Kidney capillary endothelial cell (primary cell): ENCODE results near the gene KLHL7.
"Not testable (repeated sequence)": the region's sequence is repeated elsewhere in the genome, so short reads cannot be mapped to it uniquely, and the experiment has no call there.

ENCODE experiments used
- DNase-seq: peaks from one replicate; pipeline ENCODE4 v3.0.0-alpha.2; 2018; ENCODE audit warnings: low spot score

The KLHL7 gene

GRCh38 chr7:23107781-23108180 lies 2.2 kb downstream of the KLHL7 start:
- DNase-seq: no peak

- DNase-seq: no peak
Measured at GRCh38 chr7:23108995-23109394, 3.4 kb downstream of the KLHL7 start.

- DNase-seq: no peak
Measured at GRCh38 chr7:23109470-23109869, 3.9 kb downstream of the KLHL7 start.

GRCh38 chr7:23114896-23115295 lies 9.3 kb downstream of the KLHL7 start:
- no peak for DNase-seq

GRCh38 chr7:23115991-23116390 lies 10.4 kb downstream of the KLHL7 start:
- no peak for DNase-seq

GRCh38 chr7:23117841-23118240 lies 12.3 kb downstream of the KLHL7 start:
- DNase-seq: no peak

GRCh38 chr7:23120106-23120505 lies 14.5 kb downstream of the KLHL7 start:
- no peak for DNase-seq

GRCh38 chr7:23121165-23121564 lies 15.6 kb downstream of the KLHL7 start:
- no peak for DNase-seq

- no peak for DNase-seq
Measured at GRCh38 chr7:23123007-23123406, 17.4 kb downstream of the KLHL7 start.

GRCh38 chr7:23123465-23123864 lies 17.9 kb downstream of the KLHL7 start:
- no peak for DNase-seq

GRCh38 chr7:23129036-23129435 lies 23.5 kb downstream of the KLHL7 start:
- DNase-seq: no peak

- DNase-seq: not testable (repeated sequence)
Measured at GRCh38 chr7:23131799-23132198, 26.2 kb downstream of the KLHL7 start.

- no peak for DNase-seq
Measured at GRCh38 chr7:23133797-23134196, 28.2 kb downstream of the KLHL7 start.

- DNase-seq: no peak
Measured at GRCh38 chr7:23135755-23136154, 30.2 kb downstream of the KLHL7 start.

GRCh38 chr7:23136216-23136615 lies 30.6 kb downstream of the KLHL7 start:
- no peak for DNase-seq

GRCh38 chr7:23157679-23158078 lies 52.1 kb downstream of the KLHL7 start:
- no peak for DNase-seq

- no peak for DNase-seq
Measured at GRCh38 chr7:23158546-23158945, 53.0 kb downstream of the KLHL7 start.

GRCh38 chr7:23161482-23161881 lies 55.9 kb downstream of the KLHL7 start:
- no peak for DNase-seq

GRCh38 chr7:23164846-23165245 lies 59.3 kb downstream of the KLHL7 start:
- no peak for DNase-seq

GRCh38 chr7:23165316-23165715 lies 59.7 kb downstream of the KLHL7 start:
- no peak for DNase-seq

- DNase-seq: no peak
Measured at GRCh38 chr7:23167691-23168090, 62.1 kb downstream of the KLHL7 start.

- DNase-seq: no peak
Measured at GRCh38 chr7:23168111-23168885, 62.7 kb downstream of the KLHL7 start.

GRCh38 chr7:23175938-23176337 lies 70.4 kb downstream of the KLHL7 start:
- DNase-seq: no peak
